ENCODE results near the gene WLS.

The WLS gene

DNA sequence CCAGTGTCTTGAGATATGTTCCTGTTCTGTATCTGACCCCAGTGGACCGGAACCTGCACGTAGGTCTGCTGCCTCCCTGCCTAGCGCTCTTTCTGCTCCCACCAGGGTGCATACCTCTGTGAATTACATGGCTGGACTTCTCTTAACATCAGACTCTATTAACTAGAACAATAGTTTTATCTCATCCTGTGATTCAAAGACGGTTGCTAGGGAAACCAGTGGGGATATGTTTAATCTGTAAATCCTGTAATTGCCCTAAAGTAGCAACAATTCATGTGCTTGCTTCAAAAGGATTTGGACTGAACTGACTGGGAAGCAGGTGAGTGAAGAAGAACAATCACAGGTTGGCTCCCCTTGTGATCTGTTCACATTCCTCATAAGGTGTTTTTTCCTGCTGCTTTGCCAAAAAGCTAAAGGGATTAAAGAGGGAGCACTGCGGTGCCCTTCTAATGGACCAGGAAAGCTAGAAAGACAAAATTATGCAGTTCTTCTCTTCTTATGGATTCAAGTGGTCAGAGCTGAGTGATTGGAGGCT lies 129.2 kb downstream of the WLS start:
- no peak overlapping the region for H3K4me3 Mint-ChIP-seq
- H3K27ac Mint-ChIP-seq: no peak overlapping the region
- H3K27me3 Mint-ChIP-seq: peaks cover 37% of the 10 kb centered on the region
- H3K4me1 Mint-ChIP-seq (ENCODE audit: low read depth): no peaks in the 10 kb centered on the region
- no peak for DNase-seq
- H3K9me3 Mint-ChIP-seq: no peaks in the 10 kb centered on the region
- no peaks in the 10 kb centered on the region for H3K36me3 Mint-ChIP-seq (ENCODE audit: low read depth)

DNA sequence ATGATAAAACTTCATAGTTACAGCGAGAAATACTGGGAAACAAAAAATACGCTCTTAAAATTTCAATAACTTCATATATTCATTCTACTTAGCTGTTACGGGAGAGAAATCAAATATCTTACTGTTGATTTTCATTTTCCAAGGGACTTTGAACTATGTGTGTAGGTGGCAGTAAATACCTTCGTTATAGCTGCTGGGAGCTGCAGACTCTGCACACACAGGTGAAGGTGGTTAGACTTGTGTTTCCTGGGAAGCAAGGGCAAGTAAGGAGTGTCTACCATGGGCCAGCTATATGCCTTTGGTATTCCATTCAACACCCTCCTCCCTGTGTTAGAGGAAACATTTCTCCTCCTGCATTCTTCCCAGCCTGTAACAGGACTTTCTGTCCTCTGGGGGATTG lies 130.5 kb downstream of the WLS start:
- Mint-ChIP-seq H3K4me3 (no peak overlapping the region), H3K27me3 (peaks cover 34% of the 10 kb centered on the region), H3K4me1 (ENCODE audit: low read depth) (no peaks in the 10 kb centered on the region), H3K27ac (no peak overlapping the region), H3K36me3 (ENCODE audit: low read depth) (no peaks in the 10 kb centered on the region), H3K9me3 (no peaks in the 10 kb centered on the region)
- no peak for DNase-seq

DNA sequence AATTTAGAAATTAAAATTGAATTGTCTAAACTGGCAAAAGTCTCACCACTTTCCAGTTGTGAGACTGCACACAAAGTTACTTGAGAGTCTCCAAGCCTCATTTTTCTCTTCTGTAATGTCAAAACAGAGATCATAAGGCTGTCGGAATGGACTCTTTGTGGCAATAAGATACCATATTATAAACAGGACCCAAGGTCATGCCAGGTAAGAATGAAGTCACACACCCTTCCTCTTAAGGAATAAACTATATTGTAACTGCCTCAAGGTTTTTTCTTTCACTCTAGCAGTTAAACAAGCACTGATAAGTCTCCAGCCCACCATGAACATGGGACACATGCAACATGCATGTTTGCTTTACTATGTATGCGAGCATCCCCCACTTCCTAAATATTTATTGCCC lies 131.8 kb downstream of the WLS start:
- no peak overlapping the region for H3K4me3 Mint-ChIP-seq
- H3K36me3 Mint-ChIP-seq (ENCODE audit: low read depth): no peaks in the 10 kb centered on the region
- no peak overlapping the region for H3K27ac Mint-ChIP-seq
- H3K9me3 Mint-ChIP-seq: no peaks in the 10 kb centered on the region
- peaks cover 28% of the 10 kb centered on the region for H3K27me3 Mint-ChIP-seq
- no peak for DNase-seq
- no peaks in the 10 kb centered on the region for H3K4me1 Mint-ChIP-seq (ENCODE audit: low read depth)

DNA sequence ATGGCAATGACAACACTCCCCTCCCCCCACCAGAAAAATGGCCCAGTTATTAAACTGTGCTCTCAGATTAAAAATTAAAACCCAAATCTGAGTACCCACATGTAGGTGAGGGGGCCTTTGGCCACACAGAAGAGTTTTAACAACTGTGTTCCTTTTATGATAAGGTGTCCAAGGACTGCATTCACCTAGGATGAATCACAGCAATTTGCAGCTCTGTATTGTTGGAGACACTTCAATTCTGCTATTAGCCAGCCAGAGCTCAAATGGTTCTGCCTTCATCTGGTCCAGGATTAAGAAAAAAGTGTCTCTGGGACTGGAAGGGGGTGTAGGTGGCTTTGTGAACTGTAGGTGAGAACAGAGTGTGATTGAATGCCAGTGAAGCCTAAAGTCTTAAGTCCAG lies 138.6 kb downstream of the WLS start:
- H3K27me3 Mint-ChIP-seq: peaks cover 3% of the 10 kb centered on the region
- no peaks in the 10 kb centered on the region for H3K36me3 Mint-ChIP-seq (ENCODE audit: low read depth)
- no peaks in the 10 kb centered on the region for H3K4me1 Mint-ChIP-seq (ENCODE audit: low read depth)
- no peak overlapping the region for H3K4me3 Mint-ChIP-seq
- no peak for DNase-seq
- peaks cover 2% of the 10 kb centered on the region for H3K9me3 Mint-ChIP-seq
- H3K27ac Mint-ChIP-seq: no peak overlapping the region

DNA sequence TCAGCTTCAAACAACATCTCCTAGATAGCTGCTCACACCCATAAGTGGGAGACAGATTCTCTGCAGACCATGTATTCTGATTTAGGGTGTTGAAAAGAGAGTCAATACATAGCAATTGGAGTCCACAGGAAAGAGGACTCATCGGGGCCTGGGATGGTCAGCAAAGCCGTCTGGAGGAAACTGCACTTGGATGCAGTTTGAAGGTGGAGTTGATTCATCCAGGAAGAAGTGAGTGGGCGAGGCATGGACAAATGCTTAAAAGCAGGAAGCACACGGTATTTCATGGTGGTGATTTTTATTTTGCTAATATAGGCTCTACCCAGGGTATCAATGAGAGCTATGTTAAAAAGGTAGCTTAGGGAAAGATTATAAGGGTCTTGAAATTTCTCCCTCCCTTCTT lies 145.1 kb downstream of the WLS start:
- Mint-ChIP-seq H3K4me3 (no peak overlapping the region), H3K36me3 (ENCODE audit: low read depth) (no peaks in the 10 kb centered on the region), H3K4me1 (ENCODE audit: low read depth) (no peaks in the 10 kb centered on the region), H3K27me3 (no peaks in the 10 kb centered on the region), H3K27ac (no peak overlapping the region), H3K9me3 (peaks cover 2% of the 10 kb centered on the region)
- no peak for DNase-seq

DNA sequence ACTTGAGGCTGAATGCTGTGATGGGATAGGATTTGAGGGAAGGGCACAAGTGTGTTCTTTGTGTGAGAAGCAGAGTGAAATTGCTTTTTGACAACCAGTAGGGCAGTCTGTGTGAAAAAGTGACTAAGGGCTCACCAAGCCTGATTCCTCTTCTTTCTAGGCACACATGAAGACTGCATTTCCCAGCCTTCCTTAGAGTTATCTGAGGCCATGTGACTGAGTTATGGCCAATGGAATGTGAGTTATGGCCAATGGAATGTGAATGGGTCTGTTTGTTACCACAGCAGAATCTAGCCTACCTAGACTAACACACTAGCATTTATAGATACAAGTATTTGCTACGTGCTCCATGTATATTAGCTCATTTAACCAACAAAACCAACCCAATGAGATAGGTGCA lies 146.6 kb downstream of the WLS start:
- H3K9me3 Mint-ChIP-seq: peaks cover 2% of the 10 kb centered on the region
- no peak overlapping the region for H3K27ac Mint-ChIP-seq
- no peaks in the 10 kb centered on the region for H3K4me1 Mint-ChIP-seq (ENCODE audit: low read depth)
- DNase-seq: no peak
- peaks cover 6% of the 10 kb centered on the region for H3K27me3 Mint-ChIP-seq
- H3K4me3 Mint-ChIP-seq: no peak overlapping the region
- H3K36me3 Mint-ChIP-seq (ENCODE audit: low read depth): no peaks in the 10 kb centered on the region

DNA sequence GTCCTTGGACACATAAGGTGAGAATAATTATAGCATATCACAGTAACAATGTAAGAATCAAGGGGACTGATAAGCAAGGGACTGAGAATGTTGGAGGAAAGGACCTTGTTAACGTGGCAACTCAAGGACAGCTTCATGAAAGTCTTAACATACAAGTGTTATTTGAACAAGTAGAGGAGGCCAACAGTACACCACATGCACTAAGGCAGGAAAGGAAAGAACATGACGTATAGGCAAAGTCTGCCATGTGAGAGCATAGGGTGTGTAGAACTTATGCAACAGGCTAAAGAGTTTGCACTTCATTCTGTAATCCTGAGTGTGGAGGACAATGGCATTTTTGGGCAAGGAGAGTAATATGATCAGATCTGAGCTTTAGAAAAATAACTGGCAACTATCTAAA lies 148.6 kb downstream of the WLS start:
- Mint-ChIP-seq H3K4me1 (ENCODE audit: low read depth) (no peaks in the 10 kb centered on the region), H3K9me3 (peaks cover 2% of the 10 kb centered on the region), H3K27ac (no peak overlapping the region), H3K36me3 (ENCODE audit: low read depth) (no peaks in the 10 kb centered on the region), H3K27me3 (peaks cover 6% of the 10 kb centered on the region), H3K4me3 (no peak overlapping the region)
- DNase-seq: no peak

DNA sequence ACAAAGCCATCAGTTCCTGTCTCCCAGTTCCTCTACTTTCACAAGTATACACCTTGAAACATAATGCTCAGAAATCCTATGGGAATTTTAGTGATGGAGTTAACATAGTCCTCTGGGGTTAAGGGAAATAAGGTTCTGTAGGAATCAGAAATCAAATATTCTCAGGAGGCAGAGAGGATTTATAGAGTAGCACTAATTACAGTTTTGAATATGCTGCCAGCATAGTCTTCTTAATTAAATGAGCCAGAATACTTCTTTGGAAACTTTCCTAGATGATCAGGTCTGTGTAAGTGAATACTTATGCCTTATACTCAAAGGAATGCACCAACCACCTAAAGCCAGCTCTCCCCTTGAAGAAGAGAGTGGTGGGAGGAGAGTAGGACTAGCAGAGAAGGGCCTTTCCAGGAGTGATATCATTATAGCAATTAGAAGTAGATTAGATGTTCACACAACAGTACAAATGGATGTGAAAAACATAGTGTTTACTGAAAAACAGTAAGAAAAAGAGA lies 150.5 kb downstream of the WLS start:
- Mint-ChIP-seq H3K27me3 (peaks cover 9% of the 10 kb centered on the region), H3K4me1 (ENCODE audit: low read depth) (no peaks in the 10 kb centered on the region), H3K9me3 (peaks cover 2% of the 10 kb centered on the region), H3K4me3 (no peak overlapping the region), H3K36me3 (ENCODE audit: low read depth) (no peaks in the 10 kb centered on the region), H3K27ac (no peak overlapping the region)
- no peak for DNase-seq

DNA sequence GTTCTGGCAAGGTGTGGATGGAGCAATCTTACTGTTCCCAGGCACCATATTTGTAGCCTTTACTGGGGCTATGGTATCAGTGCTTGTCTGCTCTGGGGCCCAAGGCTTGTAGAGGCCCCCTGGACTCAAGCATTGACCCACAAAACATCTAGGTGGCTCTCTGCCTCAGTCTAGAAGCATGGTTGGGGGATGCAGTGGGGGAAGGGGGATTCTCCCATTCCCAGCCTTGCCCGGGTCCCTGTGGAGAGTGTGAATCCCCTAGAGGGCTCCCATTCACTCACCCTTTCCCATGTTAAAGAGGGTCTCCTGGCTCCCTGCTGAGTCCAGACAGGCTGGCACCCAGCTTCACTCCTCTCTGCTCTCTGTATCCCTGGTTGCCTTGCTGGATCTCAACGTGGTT lies 153.7 kb downstream of the WLS start:
- Mint-ChIP-seq H3K4me1 (ENCODE audit: low read depth) (no peaks in the 10 kb centered on the region), H3K4me3 (no peak overlapping the region), H3K36me3 (ENCODE audit: low read depth) (no peaks in the 10 kb centered on the region), H3K27ac (no peak overlapping the region), H3K27me3 (peaks cover 9% of the 10 kb centered on the region), H3K9me3 (peaks cover 2% of the 10 kb centered on the region)
- no peak for DNase-seq

Measured in activated T-cell treated with anti-CD3 and anti-CD28 coated beads, Interleukin-2, amount 50 U/mL, for 24 hours (primary cell).